SIG-M5 treated with dmso at 0.1 percent for 504 hours (cell line): ENCODE measurements around the gene RAB8A.

Experiments used
- DNase-seq: peaks from one replicate; lab custom pipeline; 2025; ENCODE audit not compliant: unreplicated experiment; lab: John Stamatoyannopoulos, UW

RAB8A gene

DNA sequence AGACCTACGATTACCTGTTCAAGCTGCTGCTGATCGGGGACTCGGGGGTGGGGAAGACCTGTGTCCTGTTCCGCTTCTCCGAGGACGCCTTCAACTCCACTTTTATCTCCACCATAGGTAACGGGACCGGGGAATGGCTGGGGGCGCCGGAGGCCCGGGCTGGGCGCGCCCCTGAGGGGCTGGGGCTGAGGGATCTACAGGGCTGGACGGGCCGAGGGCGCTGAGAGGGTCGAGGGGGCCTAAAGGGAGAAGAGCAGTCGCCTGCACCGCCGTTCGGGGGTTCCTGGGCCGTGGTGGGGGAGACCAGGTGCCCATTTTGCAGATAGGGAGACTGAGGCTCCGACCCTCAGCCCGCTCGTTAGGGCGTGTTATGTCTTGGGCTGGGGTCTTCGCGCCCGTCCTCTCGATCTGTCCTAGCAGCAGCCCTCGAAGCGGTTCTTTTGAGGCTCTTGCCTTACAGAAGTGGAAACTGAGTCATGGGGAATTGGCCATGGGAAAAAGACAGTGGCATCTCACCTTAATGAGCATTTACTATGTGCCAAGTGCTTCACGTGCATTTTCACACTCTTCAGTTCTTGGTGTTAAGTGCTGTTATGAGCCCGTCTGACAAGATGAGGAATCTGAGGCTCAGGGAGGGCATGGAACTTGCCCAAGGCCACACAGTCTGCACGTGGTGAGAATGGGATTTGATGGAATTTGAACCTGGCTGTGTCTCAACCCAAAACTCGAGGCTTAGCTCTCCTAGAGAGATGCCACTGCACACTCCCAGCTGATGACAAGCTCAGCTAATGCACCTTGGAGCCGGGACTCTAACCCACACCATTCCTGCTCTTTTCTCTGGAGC is 442 bp downstream of the RAB8A start:
- no peak for DNase-seq

DNA sequence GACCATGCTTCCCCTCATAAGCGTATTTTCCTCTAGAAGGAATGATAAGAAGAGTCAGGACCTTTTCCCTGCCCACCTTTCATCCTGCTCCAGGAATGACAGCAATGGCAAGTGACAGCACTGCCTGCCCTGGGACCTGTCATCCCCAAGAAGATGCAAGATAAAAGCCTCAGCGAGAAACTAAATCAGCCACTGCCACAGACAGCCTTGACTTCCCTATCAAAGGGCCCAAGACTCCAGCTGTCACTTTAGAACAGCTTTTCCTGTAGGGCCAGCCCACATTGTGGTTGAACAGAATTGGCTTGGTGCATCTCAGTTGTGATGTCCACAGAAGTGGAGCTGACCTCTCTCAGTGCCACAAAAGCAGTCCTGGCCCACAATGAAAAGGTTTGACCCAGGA is 1.1 kb downstream of the RAB8A start:
- DNase-seq: peak; percentile 29

DNA sequence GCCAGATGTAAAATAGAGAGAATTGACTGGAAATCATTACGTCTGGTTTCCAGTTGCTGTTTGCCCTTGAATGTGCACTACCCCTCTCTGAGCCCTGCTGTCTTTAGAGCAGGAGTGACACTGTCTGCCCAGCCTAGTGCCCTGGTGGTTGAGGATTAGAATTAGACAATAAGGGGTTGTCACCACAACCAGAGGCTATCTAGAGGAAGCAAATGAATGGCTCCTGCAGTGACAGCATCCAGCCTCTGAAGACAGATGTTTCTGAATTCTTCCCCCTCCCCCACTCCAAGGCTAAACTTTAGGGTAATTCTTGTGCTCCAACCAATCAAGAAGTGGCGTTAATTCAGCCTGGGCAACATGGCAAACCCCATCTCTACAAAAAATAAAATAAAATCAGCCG is 2.0 kb downstream of the RAB8A start:
- peak; percentile 62 for DNase-seq

DNA sequence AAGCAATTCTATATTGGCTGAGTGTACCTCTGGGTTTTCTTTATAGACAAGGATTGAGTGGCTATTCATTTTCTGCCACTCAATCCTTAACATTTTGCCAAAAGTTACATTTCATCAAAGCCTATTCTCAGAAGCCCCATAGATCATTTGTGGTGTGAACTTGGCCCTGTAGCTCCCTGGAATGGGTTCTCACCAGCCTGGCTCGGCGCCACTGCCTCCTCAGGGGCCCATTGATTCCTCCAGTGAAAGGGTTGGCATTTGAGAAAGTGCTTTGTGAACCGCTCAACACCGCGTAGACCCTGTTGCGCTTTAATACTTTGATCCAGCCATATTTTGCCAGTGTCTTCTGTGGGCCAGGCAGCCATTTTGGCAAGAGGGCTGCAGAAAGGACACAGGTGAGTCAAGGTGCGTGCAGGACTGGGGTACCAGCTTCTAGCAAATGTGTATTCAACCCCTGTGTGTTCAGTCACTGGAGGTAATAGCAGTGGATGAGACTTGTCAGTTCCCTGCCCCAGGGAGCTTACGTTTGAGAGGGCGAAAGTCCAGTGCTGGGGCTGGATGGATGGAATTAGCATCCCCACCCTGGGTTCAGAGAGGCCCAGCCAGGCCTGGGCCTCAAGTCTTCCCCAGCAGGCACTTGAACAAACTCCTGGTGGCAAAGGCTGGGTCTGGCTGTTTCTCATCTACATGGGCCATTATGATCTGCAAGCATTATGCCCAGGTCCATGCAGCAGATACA is 3.8 kb downstream of the RAB8A start:
- no peak for DNase-seq

DNA sequence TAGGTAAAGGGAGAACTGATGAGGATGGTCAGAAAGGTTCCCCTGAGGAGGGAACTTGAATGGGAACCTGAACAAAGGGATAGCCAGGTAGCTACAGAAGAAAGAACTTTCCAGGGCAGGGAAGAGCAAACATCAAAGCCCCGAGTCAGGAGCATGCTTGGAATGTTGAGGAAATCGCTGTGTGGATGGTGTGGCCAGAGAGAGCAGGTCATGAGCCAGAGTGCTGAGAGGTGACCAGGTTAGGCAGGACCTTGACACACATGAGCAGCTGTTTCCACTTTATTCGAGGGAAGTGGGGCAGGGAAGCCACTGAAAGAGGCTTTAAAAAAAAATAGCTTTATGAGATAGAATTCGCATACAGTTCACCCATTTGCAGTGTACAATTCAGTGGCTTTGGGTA is 4.4 kb downstream of the RAB8A start:
- no peak for DNase-seq

DNA sequence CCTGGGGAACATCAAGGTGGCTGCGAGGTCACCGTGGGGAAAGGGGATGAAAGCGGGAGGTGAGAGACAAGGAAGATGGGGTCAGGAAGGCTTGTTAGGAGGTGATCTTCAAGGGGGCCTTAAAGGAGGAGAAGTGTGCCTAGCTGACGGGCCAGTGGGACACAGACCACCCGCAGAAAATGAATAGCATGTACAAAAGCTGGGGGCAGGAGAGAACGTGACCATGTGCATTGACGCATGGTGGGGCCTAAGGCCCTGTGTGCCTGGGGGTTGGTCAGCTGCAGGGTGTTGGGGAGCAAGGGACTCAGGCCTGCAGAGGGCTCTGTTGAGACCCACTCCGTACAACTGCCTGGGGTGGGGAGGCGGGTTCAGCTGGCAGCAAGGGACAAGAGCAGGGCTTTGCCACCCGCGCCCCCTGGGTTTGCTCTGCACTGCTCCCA is 5.9 kb downstream of the RAB8A start:
- DNase-seq: peak; percentile 29

- peak; percentile 93 for DNase-seq
These were observed 6.9 kb downstream of the RAB8A start for GRCh38 chr19:16118489-16119033.

GRCh38 chr19:16119075-16119857 is 7.6 kb downstream of the RAB8A start:
- DNase-seq: peak; percentile 63

GRCh38 chr19:16121141-16121540 is 9.5 kb downstream of the RAB8A start:
- DNase-seq: no peak

GRCh38 chr19:16121967-16122366 is 10.3 kb downstream of the RAB8A start:
- no peak for DNase-seq

DNA sequence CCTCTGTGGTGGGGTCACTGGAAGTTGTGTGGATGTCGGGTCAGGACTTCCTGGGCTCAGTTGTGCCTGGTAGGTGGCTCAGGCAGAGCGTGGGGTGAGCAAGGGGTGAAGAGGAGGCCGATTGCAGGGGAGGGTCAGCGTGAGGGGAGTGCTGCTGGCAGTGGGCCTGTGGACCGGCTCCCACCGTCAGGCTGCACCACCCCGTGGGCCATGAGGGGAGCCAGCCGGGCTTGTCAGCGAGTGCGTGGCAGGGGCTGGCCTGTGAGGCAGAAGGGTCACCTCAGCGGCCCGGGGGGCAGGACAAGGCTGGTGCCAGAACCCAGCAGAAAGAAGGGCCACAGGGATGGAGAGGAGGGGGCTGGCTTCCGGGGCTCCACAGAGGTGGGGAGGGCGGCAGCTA is 13.3 kb downstream of the RAB8A start:
- DNase-seq: no peak

GRCh38 chr19:16125737-16126495 is 14.2 kb downstream of the RAB8A start:
- DNase-seq: no peak

DNA sequence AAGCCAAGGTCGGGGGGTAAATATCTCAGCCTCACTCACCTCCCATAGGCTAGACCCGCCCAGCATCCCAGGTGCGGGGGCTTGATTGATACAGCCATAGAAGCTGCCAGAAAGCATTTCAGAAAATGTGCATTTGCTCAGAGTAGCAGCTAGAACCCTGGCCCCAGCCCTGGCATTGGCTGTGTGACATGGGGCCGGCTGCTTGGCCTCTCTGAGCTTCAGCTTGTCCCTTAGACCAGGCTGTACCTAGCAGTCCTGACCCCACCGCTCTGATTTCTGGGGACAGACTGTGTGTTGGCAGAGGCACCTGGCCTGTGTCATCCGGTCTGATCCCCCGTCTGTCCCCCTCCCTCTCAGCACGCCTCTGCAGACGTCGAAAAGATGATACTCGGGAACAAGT is 15.4 kb downstream of the RAB8A start:
- DNase-seq: no peak

- no peak for DNase-seq
These were observed 16.2 kb downstream of the RAB8A start for GRCh38 chr19:16127776-16128371.

GRCh38 chr19:16131648-16132047 is 20.0 kb downstream of the RAB8A start:
- DNase-seq: no peak

DNA sequence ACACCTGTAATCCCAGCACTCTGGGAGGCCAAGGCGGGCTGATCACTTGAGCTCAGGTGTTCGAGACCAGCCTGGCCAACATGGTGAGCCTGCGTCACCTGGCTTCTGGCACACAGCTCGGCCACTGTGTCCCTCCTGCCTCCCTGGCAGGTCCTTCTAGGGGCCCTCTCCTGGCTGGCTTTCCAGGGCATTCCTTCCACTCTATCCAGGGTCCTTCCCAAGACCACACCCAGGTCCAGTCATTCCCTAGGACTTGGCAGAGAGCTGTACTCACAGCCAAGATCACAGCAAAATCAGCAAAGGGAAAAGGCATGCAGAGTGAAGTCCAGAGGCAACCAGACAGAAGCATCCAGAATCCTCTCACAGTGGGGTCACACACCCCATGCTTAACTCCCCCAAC is 22.1 kb downstream of the RAB8A start:
- DNase-seq: no peak

DNA sequence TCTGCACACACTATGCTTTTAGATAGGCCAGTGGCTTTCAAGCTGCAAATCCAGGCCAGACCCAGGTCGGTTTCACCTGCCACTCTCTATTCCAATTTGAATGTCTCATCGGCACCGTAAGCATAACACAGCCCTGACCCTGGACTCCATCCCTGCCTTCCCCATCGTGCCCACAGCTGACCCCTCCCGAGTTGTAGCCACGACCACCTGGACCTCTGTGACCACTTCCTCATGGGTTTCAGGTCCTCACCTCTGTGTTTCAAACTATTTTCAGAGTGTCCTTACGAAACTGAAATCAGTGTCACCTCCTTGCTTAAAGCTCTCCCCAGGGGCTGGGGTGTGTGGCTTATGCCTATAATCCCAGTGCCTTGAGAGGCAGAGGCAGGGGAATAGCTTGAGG is 22.8 kb downstream of the RAB8A start:
- no peak for DNase-seq

- DNase-seq: no peak
These were observed 23.9 kb downstream of the RAB8A start for GRCh38 chr19:16135430-16136127.

GRCh38 chr19:16136185-16136999 is 24.7 kb downstream of the RAB8A start:
- DNase-seq: no peak
